NCI-H2227 (cell line): ENCODE data around the gene CNBD2.
"Not testable (repeated sequence)": the region's sequence is repeated elsewhere in the genome, so short reads cannot be mapped to it uniquely, and the experiment has no call there.

ENCODE experiments used
- DNase-seq: peaks from one replicate; lab custom pipeline; 2025; ENCODE audit not compliant: unreplicated experiment; lab: John Stamatoyannopoulos, UW

CNBD2 gene

GRCh38 chr20:36018208-36018988 lies 50.0 kb downstream of the CNBD2 start:
- no peak for DNase-seq

DNA sequence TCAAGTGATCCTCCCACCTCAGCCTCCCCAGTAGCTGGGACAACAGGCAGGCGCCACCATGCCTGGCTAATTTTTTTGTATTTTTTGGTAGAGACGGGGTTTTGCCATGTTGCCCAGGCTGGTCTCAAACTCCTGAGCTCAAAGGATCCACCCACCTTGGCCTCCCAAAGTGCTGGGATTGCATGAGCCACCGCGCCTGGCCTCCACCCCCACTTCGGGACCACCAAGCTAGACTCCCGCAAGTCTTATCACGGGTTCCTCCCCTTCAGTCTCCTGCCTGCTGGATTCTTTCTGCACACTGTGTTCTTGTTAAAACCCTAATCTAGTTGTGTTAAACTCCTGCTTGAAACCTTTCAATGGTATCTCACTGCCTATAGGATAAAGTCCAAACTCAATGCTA lies 57.7 kb downstream of the CNBD2 start:
- not testable (repeated sequence) for DNase-seq

DNA sequence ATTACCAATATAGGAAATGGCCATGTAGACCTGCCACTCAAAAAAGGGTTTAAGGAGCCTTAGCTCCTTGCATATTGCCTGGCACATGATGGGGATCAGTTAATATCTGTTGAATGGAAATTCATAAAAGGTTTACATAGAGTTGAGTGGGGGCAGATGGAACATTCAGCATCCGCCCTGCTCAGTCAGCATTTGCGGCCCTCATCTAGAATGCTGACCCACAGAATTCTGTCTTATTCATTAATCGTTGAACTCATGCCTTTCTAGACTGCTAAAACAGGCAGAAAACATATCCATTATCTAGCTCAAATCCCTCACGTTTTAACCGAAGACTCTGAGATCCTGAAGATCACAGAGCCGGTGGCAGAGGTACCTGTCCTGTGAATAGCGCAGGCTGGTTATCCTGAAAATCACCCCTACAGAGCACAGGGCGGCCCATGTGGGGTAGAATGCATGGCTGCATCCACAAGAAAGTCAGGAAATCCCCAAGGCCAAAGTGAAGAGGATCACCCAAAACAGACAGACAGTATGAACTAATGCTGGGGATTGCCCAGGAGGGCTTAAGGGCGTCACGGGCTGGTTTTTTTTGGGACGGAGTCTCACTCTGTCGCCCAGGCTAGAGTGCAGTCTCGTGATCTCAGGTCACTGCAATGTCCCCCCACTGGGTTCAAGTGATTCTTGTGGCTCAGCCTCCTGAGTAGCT lies 59.9 kb downstream of the CNBD2 start:
- DNase-seq, result no peak

GRCh38 chr20:36030149-36030548 lies 61.8 kb downstream of the CNBD2 start:
- no peak for DNase-seq

DNA sequence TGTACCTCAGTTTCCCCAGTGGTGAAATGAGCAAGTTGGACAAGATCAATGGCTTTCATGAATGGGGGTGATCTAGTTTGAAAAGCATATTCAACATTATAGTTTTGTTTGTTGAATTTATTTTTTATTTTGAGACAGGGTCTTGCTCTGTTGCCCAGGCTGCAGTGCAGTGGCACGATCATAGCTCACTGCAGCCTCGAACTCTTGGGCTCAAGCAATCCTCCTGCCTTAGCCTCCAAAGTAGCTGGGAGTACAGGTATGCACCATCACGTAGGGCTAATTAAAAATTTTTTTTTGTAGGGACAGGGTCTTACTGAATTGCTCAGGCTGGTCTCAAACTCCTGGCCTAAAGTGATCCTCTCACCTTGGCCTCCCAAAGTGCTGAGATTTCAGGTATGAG lies 63.4 kb downstream of the CNBD2 start:
- DNase-seq, result no peak

DNA sequence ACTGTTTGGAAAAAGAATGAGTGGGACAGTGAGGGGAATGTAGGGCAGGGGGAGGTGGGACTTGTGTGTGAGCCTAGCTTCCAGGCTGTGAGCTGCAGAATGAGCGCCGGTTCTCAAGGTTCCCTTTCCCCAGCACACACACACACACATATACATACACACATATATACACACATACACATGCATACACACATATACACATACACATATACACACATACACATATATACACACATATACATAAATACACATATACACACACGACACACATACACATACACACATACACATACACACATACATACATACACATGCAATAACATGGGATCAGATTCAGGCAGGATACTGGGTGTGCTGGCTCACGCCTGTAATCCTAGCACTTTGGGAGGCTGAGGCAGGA lies 66.5 kb downstream of the CNBD2 start:
- DNase-seq, result no peak

DNA sequence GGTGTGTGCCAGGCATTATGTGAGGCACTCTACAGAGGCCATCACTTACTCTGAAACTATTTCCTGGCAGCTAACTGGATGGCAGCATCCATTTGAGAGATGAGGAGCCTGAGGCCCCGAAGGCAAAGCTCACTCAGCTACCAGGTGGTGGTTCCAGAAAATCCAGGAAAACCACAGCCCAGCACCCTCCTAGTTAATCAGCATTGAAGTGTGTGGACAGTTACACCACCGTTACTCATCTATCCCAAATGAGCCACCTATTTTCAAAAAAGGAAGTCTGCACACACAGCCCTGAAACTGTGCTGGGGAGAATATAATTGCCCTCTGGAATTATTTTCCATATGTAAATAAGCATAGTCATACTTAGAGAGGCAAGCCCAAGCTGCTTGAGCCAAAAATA lies 67.4 kb downstream of the CNBD2 start:
- DNase-seq, result no peak

DNA sequence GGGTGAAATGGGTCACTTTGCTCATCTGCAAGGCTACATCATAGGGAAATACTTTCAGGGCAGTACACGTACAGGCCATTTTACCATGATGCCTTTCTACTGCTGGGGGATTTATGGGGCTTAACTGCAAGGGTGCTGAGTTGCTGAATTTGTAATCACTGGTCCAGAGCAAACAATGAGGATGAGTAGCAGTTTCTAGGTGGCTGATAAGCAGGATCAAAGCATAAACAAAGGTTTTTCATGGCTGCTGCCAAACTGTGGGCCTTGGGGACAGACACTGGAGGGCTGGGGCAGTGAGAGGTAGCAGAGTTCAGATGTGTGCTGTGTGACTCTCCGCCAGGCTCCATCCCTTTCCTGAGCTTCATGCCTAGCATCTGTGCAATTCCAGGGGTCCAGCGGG lies 68.3 kb downstream of the CNBD2 start:
- DNase-seq, result no peak

DNA sequence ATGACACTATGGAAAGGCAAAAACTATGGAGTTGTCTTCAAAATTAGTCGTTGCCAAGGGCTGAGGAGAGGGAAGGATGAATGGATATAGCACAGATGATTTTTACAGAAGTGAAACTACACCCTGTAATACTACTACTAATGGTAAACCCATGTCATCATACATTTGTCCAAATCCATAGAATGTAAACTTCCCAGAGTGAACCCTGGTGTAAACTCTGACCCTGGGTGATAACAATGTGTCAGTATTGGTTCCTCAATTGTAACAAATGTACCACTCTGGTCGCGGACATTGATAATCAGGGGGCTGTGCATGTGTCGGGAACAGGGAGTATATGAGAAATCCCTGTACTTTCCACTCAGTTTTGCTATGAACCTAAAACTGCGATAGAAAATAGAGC lies 72.2 kb downstream of the CNBD2 start:
- DNase-seq, result no peak

DNA sequence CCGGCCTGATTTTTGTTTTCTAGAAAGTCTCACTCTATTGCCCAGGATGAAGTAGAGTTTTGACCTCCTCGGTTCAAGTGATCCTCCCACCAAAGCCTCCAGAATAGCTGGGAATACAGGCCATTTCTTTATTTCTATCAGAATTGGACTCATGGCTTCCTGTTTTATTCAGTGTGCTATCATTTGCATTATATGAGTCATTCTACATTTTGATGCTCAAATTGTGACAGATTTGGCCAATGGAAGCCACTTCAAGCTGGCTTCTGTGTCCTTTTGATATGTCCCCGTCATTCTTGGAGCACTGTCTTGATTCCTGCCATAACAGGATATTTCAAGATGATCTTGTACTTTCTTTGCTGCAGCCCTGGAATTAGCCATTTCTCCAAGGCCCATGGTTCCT lies 75.1 kb downstream of the CNBD2 start:
- no peak for DNase-seq

DNA sequence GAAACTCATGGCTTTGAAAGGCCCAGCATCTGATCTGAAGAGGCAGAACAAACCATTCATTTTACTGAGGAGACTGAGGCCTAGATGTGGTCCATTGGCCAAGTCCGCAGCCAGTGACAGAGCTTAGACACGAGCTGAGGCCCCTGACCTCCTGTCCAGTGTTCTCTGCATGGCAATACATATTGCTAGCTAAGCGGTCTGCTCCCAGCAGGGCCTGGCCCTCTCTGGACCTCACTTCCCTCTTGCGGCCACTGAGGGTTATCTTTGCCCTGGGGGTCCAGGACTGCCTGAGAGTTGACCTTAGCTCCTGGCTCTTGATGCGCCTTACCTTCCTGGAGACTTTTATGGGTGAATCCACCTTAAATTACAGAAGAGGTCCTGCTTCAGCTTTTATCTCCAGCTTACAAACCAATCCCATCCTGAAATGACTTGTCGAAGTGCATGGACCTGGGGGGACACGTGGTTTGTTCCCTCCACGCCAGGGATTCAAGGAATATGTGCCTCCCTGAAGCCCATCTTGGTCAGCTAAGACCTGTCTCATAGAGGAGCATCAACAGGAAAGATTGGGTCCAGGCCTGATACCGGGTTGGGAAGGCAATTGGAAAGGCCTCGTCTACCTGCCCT lies 75.6 kb downstream of the CNBD2 start:
- no peak for DNase-seq

DNA sequence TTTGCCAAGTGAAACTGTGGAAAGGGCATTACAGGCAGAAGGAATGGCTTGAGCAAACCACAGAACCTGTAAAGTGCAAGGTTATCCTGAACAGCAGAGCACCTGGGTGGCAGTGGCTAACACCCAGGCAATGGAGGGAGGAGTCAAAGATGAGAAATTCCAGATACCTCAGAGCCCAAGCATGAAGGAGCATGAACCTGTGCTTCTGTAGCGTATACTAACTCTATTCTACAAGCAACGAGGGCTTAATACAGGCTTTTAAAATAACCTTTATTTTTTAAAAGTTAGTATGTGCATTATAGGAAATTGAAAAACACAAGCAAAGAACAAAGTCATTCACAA lies 77.0 kb downstream of the CNBD2 start:
- no peak for DNase-seq

DNA sequence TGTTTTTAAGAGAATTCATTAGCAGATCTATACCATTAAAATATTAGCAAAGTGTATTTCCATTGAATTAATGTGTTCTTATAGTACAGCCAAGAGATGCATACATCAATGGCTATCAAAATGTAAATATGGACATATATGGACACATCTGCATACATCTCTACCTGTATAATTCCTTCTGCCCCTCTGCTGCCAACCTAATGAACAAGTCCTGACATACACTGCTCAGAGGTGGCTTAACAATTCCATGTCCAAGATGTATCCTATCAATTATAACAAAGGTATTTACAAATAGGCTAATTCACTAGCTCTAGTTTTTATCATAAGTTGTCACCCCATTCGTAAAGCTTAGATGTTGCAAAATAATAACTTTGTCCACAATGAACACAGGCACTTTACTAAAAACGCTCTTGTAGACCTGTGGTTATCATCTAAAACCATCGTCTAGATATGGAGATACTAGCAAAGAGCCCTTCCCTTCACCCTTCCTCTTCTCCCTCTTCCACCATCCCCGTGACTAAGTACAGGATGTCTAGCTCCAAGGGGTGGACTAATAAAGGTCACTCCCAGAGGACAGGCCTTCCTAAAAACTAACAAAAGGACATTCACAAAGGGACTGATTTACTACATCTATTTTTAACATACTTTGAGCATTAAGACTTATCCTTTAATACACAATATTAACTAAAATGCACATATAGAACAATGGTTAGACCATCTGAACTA lies 77.8 kb downstream of the CNBD2 start:
- not testable (repeated sequence) for DNase-seq

- DNase-seq, result not testable (repeated sequence)
These were observed 81.0 kb downstream of the CNBD2 start for GRCh38 chr20:36049408-36049807.

- peak; percentile 94 for DNase-seq
These were observed 82.3 kb downstream of the CNBD2 start for GRCh38 chr20:36050436-36051317.

DNA sequence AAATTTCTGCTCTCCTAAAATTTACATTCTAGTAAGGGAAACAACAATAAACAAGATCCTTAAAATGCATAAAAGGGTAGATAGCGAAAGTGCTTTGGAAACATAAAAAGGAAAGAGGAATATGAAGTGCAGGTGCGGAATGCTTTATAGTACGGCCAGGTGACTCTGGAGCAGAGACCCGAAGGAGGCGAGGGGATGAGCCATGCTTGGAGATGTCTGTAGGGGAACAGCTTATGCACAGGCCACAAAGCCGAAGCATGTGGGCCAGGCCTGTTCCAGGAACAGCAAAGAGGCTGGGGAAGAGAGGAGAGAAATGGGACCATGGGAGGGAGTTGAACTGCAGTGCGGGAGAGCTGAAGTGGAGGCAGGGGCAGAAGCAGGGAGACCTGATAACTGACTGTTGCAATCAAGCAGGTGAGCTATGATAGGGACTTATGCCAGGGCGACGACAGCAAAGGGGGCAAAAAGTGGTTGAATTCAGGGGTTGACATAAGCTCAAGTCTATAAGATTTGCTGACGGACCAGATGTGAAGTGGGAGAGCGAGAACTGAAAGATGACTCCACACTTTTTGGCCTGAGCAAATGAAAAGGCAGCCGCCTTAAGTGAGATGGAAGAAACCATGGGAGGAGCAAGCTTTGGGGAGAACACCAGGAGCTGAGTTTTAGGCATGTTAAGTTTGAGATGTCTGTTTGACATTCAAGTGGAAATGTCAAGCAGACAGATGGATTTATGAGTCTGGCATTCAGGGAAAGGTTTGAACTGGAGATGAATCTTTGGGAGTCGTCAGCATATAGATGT lies 83.1 kb downstream of the CNBD2 start:
- DNase-seq, result no peak

GRCh38 chr20:36052117-36052513 lies 83.7 kb downstream of the CNBD2 start:
- DNase-seq, result no peak

- DNase-seq, result not testable (repeated sequence)
These were observed 85.6 kb downstream of the CNBD2 start for GRCh38 chr20:36053863-36054518.

DNA sequence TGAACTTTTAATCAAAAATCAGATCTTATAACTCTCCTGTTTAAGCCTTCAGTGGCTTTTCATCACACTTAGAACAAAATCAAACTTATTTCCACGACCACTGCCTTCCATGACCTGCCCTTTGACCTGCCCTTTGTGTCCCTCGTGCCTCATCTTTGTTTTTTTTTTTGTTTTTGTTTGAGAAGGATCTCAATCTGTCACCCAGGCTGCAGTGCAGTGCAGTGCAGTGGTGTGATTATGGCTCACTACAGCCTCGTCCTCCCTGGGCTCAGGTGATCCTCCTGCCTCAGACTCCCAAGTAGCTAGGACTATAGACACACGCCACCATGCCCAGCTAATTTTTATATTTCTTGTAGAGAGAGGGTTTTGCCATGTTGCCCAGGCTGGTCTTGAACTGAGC lies 86.8 kb downstream of the CNBD2 start:
- DNase-seq, result no peak
